Endothelial cell of umbilical vein (primary cell): ENCODE measurements around the gene DCDC1. TPM values are rescaled to one million over a fixed set of nuclear protein-coding genes. Genes with fewer than 3 reads are reported as not detected.

Source experiments
- BruUV-seq: library from RNA; stranded (reverse); fragments of 400-500 nt; replicated peaks from 2 replicates; lab custom pipeline; 2021; lab: Mats Ljungman, UMichigan
- CTCF ChIA-PET: fragments of 300-600, 350-600 bp; sonication (Branson Sonifier 250); formaldehyde crosslinking; loops from one replicate; lab custom pipeline; 2021; ENCODE audit warnings: antibody characterized with exemption, inconsistent platforms; lab: Charles Lee
- POLR2A ChIA-PET: fragments of 300-600, 350-600 bp; sonication (Branson Sonifier 250); formaldehyde crosslinking; loops from one replicate; lab custom pipeline; 2021; ENCODE audit warnings: antibody characterized with exemption, inconsistent platforms; lab: Charles Lee
- DNase-seq: peaks from one replicate; pipeline ENCODE4 v3.0.0-alpha.2; 2011; ENCODE audit warnings: low read depth, low spot score
- FAIRE-seq: peaks from 2 replicates; lab custom pipeline; 2011; peaks lifted over from hg19 to GRCh38; lab: Jason Lieb, UNC
- H2AFZ ChIP-seq: 2 replicates; pipeline ENCODE4 v1.6.0; 2012; ENCODE audit warnings: low read depth, low read length, control low read depth, inconsistent platforms
- H3K27ac ChIP-seq: 2 replicates; pipeline ENCODE4 v1.5.1; 2011; ENCODE audit warnings: low read depth, mild to moderate bottlenecking, control low read depth, low read length, moderate library complexity; ENCODE audit not compliant: insufficient read depth
- H3K27me3 ChIP-seq, 2 experiments: 2 replicates each; pipeline versions ENCODE4 v1.6.0 to v1.6.1; 2011; ENCODE audit warnings: low read length in 2 of 2, mixed read lengths in 1 of 2; ENCODE audit not compliant: control insufficient read depth in 2 of 2, insufficient read depth in 2 of 2
- H3K36me3 ChIP-seq, 2 experiments: 2 replicates in 1 of 2; 3 replicates in 1 of 2; pipeline ENCODE4 v1.5.1; 2011; ENCODE audit warnings: low read length in 2 of 2, mild to moderate bottlenecking in 1 of 2, moderate library complexity in 1 of 2; ENCODE audit not compliant: control insufficient read depth in 2 of 2, insufficient read depth in 2 of 2; ENCODE audit errors: extremely low read depth in 1 of 2
- H3K4me1 ChIP-seq: 3 replicates; pipeline ENCODE4 v1.5.1; 2011; ENCODE audit warnings: mild to moderate bottlenecking, low read length; ENCODE audit not compliant: control insufficient read depth, insufficient read depth; ENCODE audit errors: extremely low read depth
- H3K4me2 ChIP-seq: 2 replicates; pipeline ENCODE4 v1.6.1; 2011; ENCODE audit warnings: low read length, control low read depth, mixed read lengths; ENCODE audit not compliant: insufficient read depth
- H3K4me3 ChIP-seq, 3 experiments: fragments of 200-600 bp in 1 of 3; sonication (generic), shearing (Covaris generic) in 1 of 3; replicated peaks in 1 of 3; 2 replicates each; pipeline ENCODE4 v1.5.1; 2011 to 2016; ENCODE audit warnings: control low read depth in 3 of 3, low read length in 3 of 3, mild to moderate bottlenecking in 2 of 3, inconsistent platforms in 1 of 3, low read depth in 1 of 3, moderate library complexity in 1 of 3; ENCODE audit not compliant: insufficient read depth in 1 of 3
- H3K79me2 ChIP-seq: 2 replicates; pipeline ENCODE4 v1.6.0; 2012; ENCODE audit warnings: low read length, inconsistent platforms; ENCODE audit not compliant: control insufficient read depth, insufficient read depth
- H3K9ac ChIP-seq: replicated peaks from 2 replicates; pipeline ENCODE3; 2011; ENCODE audit warnings: low read length, control low read depth; ENCODE audit not compliant: insufficient read depth; ENCODE audit errors: extremely low read depth
- H3K9me1 ChIP-seq: replicated peaks from 3 replicates; pipeline ENCODE4 v1.6.0; 2011; ENCODE audit warnings: mild to moderate bottlenecking, low read length; ENCODE audit not compliant: control insufficient read depth, insufficient read depth; ENCODE audit errors: extremely low read depth
- H3K9me3 ChIP-seq: replicated peaks from 2 replicates; pipeline ENCODE4 v1.5.1; 2012; ENCODE audit warnings: low read length, inconsistent platforms; ENCODE audit not compliant: control insufficient read depth, insufficient read depth
- H4K20me1 ChIP-seq: replicated peaks from 2 replicates; pipeline ENCODE3; 2011; ENCODE audit warnings: mild to moderate bottlenecking, low read length; ENCODE audit not compliant: control insufficient read depth, insufficient read depth; ENCODE audit errors: extremely low read depth
- CTCF ChIP-seq, 2 donors: IDR thresholded peaks; 1 replicate in 1 of 2; 2 replicates in 1 of 2; pipeline ENCODE4 v1.5.1; 2011; ENCODE audit warnings: low read length in 2 of 2, mild to moderate bottlenecking in 2 of 2, moderate library complexity in 2 of 2, control low read depth in 1 of 2, inconsistent platforms in 1 of 2, low read depth in 1 of 2; ENCODE audit not compliant: insufficient read depth in 1 of 2; ENCODE audit errors: extremely low read depth in 1 of 2
- EZH2 ChIP-seq: IDR thresholded peaks from 2 replicates; pipeline ENCODE4 v1.6.1; 2012; ENCODE audit warnings: borderline replicate concordance, low read depth, mild to moderate bottlenecking, moderate library complexity, low read length, inconsistent platforms; ENCODE audit not compliant: severe bottlenecking
- FOS ChIP-seq: IDR thresholded peaks from 2 replicates; pipeline ENCODE4 v1.6.1; 2011; ENCODE audit warnings: mild to moderate bottlenecking, low read length, moderate library complexity, borderline replicate concordance; ENCODE audit not compliant: insufficient read depth
- GATA2 ChIP-seq: IDR thresholded peaks from 2 replicates; pipeline ENCODE4 v1.7.0; 2011; ENCODE audit warnings: low read depth, mild to moderate bottlenecking, moderate library complexity, mixed read lengths, low read length; ENCODE audit not compliant: insufficient read length, insufficient read depth
- JUN ChIP-seq: IDR thresholded peaks from 2 replicates; pipeline ENCODE4 v1.6.1; 2011; ENCODE audit warnings: borderline replicate concordance, low read depth; ENCODE audit not compliant: insufficient read length, insufficient read depth
- MAX ChIP-seq: IDR thresholded peaks from 2 replicates; pipeline ENCODE4 v1.6.1; 2011; ENCODE audit not compliant: insufficient read depth, insufficient read length
- MYC ChIP-seq: IDR thresholded peaks from one replicate; pipeline ENCODE4 v1.6.1; 2011; ENCODE audit warnings: mild to moderate bottlenecking, low read depth, low read length
- POLR2A ChIP-seq: IDR thresholded peaks from 2 replicates; pipeline ENCODE4 v1.6.1; 2012; ENCODE audit warnings: low read depth, mild to moderate bottlenecking, control low read depth, low read length
- POLR2AphosphoS5 ChIP-seq: IDR thresholded peaks from 2 replicates; pipeline ENCODE4 v1.6.1; 2012; ENCODE audit warnings: low read depth, mild to moderate bottlenecking, control low read depth, low read length, moderate library complexity; ENCODE audit not compliant: insufficient read depth
- dilution Hi-C: fragments of 300-500 bp; cut with MboI; formaldehyde crosslinking; loops from one replicate; pipeline ENCODE4 v1.15.0; 2019; ENCODE audit warnings: low sequenced_read_pairs; ENCODE audit not compliant: extremely low pct_ligation_motif_present
- intact Hi-C: fragments of 100-400 bp; cut with micrococcal nuclease; formaldehyde crosslinking; loops from one replicate; pipeline ENCODE4 v1.10.0; 2022
- polyA plus RNA-seq, 4 experiments: library from polyadenylated mRNA; depleted of rRNA in 3 of 4; stranded (reverse) in 3 of 4; unstranded in 1 of 4; fragments of >200 nt; gene quantifications; 2 replicates each; pipeline versions ENCODE4 v1.2.1 to v1.2.3, GENCODE V29; 2011 to 2012; ENCODE audit warnings: missing spikeins in 1 of 4
- total RNA-seq: library from RNA; stranded (reverse); gene quantifications from 2 replicates; pipeline ENCODE4 v1.2.3, GENCODE V29; 2021

Gene DCDC1
- total and polyA plus RNA-seq, 2 donors (not counting 3 experiments of a cell fraction or from before 2014, with no cell fraction given): 0.04 TPM; not detected in 1

- no peak overlapping the region for H2AFZ ChIP-seq
- TF ChIP-seq POLR2AphosphoS5: no peak
- TF ChIP-seq MAX: no peak
- TF ChIP-seq GATA2: no peak
- no peak for TF ChIP-seq FOS
- no peak for TF ChIP-seq CTCF (IDR thresholded peaks at IDR 0.05; ENCODE audit: extremely low read depth in 1 of 2, insufficient read depth in 1 of 2, low read depth in 1 of 2, low read length in 2 of 2)
- TF ChIP-seq EZH2: no peak
- no peak for TF ChIP-seq POLR2A
- no peak for TF ChIP-seq JUN
- TF ChIP-seq MYC: no peak
- dilution Hi-C loops: no loop called here
- no TSS peak for BruUV-seq
- FAIRE-seq: no peak
- ChIA-PET CTCF (no interaction called here), POLR2A (no interaction called here)
- H3K9me3 ChIP-seq: no peaks in the 10 kb centered on the region
- peaks cover 0 to 2% of the 10 kb centered on the region in 2 experiments for H3K27me3 ChIP-seq
- no peak overlapping the region for H3K9ac ChIP-seq
- no peak overlapping the region for H3K4me2 ChIP-seq
- no peaks in the 10 kb centered on the region for H3K9me1 ChIP-seq
- no peak overlapping the region for H3K27ac ChIP-seq
- intact Hi-C loops: no loop called here
- H3K36me3 ChIP-seq: no peaks in the 10 kb centered on the region
- no peak for DNase-seq
- H3K4me1 ChIP-seq: no peaks in the 10 kb centered on the region
- H3K4me3 ChIP-seq: no peak overlapping the region
- H4K20me1 ChIP-seq: no peaks in the 10 kb centered on the region
- H3K79me2 ChIP-seq: no peaks in the 10 kb centered on the region
Measured at GRCh38 chr11:31259797-31260196, 109.7 kb downstream of the DCDC1 start.
